HUES6 (cell line): ENCODE data around the gene TCF15.

Experiments used
- H3K27ac ChIP-seq: 2 replicates; pipeline ENCODE4 v1.7.0; 2013; ENCODE audit warnings: low read depth, mild to moderate bottlenecking, low read length, inconsistent platforms
- H3K27me3 ChIP-seq: 2 replicates; pipeline ENCODE4 v1.6.1; 2013; ENCODE audit warnings: low read length; ENCODE audit not compliant: control insufficient read depth, insufficient read depth
- H3K36me3 ChIP-seq: 2 replicates; pipeline ENCODE4 v1.6.1; 2013; ENCODE audit warnings: low read length; ENCODE audit not compliant: control insufficient read depth, insufficient read depth
- H3K4me1 ChIP-seq: 2 replicates; pipeline ENCODE4 v1.6.1; 2013; ENCODE audit warnings: low read length; ENCODE audit not compliant: control insufficient read depth, insufficient read depth
- H3K4me3 ChIP-seq: 2 replicates; pipeline ENCODE4 v1.5.1; 2013; ENCODE audit warnings: low read depth, low read length
- H3K9ac ChIP-seq: one replicate; pipeline ENCODE4 v1.6.1; 2013; ENCODE audit warnings: mild to moderate bottlenecking, low read length
- H3K9me3 ChIP-seq: 2 replicates; pipeline ENCODE4 v1.6.1; 2013; ENCODE audit warnings: low read depth, low read length; ENCODE audit not compliant: control insufficient read depth, insufficient read depth

TCF15 gene

DNA sequence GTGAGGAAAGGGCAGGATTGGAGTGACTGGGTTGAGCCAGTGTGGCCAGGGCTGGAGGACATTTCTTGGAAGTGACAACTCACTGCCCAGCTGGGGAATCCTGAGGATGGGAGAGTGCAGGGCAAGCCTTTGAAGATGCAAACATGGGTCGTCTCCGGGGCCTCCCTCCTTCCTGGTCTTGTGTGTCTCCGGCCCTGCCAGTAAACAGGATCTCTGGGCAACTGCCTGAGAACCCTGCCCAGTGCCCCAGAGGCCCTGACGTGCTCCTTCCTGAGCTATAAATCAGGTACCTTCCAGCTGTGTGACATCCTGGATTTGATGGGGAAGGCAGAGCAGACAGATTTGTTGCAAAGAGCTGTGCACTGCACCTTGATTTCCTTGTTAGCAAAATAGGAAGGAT is 12.9 kb upstream of the TCF15 start:
- Histone ChIP-seq H3K27ac (no peak overlapping the region), H3K27me3 (0 out of 2 replicates have a peak, but pooled peaks cover 4% of the 10 kb centered on the region), H3K9me3 (peaks cover 6% of the 10 kb centered on the region), H3K36me3 (no peaks in the 10 kb centered on the region), H3K4me1 (peaks cover 17% of the 10 kb centered on the region), H3K9ac (no peak overlapping the region), H3K4me3 (no peak overlapping the region)

DNA sequence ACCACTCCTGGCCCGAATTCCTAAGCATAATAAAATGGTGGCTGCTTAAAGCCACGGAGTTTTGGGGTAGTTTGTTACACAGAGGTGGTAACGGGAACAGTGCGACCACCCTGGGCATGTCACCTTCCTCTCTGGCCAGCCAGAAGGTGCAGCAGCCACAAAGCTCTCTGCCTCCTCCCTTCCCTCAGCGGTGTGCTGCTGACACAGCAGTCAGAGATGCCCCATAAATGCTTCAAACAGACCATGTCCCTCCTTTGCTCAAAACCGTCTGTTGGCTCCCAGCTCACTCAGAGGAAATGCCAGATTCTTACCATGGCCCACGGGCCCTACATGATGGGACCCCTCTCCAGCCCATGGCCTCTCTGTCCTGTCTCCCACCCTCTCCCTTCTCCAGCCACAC is 12.1 kb upstream of the TCF15 start:
- H3K27me3 ChIP-seq: 0 out of 2 replicates have a peak, but pooled peaks cover 4% of the 10 kb centered on the region
- peaks cover 11% of the 10 kb centered on the region for H3K9me3 ChIP-seq
- H3K36me3 ChIP-seq: no peaks in the 10 kb centered on the region
- H3K27ac ChIP-seq: no peak overlapping the region
- no peak overlapping the region for H3K4me3 ChIP-seq
- H3K9ac ChIP-seq: no peak overlapping the region
- H3K4me1 ChIP-seq: peaks cover 17% of the 10 kb centered on the region

DNA sequence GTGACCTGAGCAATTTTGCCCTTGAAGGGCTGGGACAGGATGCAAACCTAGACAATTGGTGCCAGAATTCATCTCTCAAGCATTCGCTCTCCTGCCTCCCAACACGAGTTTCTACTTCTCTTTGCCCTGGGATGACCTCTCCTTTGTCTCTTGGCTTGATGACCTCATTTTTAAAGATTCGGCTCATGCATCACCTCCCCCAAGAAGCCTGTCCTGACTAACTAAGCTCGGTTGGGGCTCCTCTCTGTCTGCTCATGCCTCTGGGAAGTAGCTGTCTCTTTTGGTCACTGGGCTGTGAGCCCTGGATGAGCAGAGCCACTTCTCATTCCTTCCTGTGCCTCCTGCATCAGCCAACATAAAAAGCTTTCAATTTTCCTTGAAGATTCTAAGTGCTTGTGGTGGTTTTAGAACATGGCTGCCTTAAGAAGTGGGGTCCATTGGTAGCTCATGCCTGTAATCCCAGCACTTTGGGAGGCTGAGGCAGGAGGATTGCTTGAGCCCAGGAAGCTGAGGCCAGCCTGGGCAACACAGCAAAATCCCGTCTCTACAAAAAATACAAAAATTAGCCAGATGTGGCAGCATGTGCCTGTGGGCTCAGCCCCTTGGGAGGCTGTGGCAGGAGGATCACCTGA is 11.1 kb upstream of the TCF15 start:
- Histone ChIP-seq H3K9ac (no peak overlapping the region), H3K4me3 (no peak overlapping the region), H3K36me3 (no peaks in the 10 kb centered on the region), H3K27me3 (0 out of 2 replicates have a peak, but pooled peaks cover under 1% of the 10 kb centered on the region), H3K9me3 (peaks cover 11% of the 10 kb centered on the region), H3K27ac (no peak overlapping the region), H3K4me1 (peaks cover 17% of the 10 kb centered on the region)

DNA sequence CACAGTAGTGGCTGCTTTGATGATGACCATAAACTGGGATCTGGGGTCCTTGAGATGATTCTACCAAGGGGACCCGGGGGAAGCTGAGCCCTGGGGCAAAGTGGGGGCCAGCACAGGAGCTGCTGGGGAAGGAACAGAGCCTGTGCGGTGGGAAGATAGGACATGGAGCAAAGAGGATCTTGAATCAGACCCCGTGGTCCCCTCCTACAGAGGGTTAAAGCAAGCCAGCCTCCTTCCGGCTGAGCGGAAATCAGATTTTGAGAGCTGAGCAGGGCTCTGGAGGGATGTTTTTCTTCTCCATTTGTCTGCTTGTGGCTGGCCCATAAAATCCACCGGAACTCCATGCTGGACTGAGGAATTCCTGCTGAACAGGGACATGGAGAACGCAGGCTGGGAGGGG is 10.1 kb upstream of the TCF15 start:
- H3K36me3 ChIP-seq: no peaks in the 10 kb centered on the region
- H3K27ac ChIP-seq: no peak overlapping the region
- peaks cover 11% of the 10 kb centered on the region for H3K9me3 ChIP-seq
- no peaks in the 10 kb centered on the region for H3K27me3 ChIP-seq
- peaks cover 17% of the 10 kb centered on the region for H3K4me1 ChIP-seq
- no peak overlapping the region for H3K9ac ChIP-seq
- no peak overlapping the region for H3K4me3 ChIP-seq

DNA sequence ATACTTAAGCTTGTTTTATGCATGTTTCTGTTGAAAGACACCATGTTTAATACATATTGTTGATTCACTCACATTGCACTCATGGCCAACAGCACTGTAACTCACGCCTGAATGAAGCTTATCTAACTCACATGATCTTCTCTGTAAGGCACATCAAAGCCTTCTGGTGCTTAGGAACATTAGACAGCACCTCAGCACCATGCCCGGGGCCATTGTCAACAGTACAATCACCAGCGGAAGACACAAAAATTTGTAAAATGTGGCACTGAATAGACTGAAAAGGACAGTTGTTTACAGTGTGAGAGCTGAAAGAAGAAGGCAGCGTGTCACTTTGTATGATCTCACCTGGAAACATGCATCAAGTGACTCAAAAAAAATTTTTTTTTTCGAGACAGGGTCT is 8.9 kb upstream of the TCF15 start:
- peaks cover 17% of the 10 kb centered on the region for H3K4me1 ChIP-seq
- H3K9me3 ChIP-seq: peaks cover 11% of the 10 kb centered on the region
- no peak overlapping the region for H3K27ac ChIP-seq
- H3K36me3 ChIP-seq: no peaks in the 10 kb centered on the region
- H3K9ac ChIP-seq: no peak overlapping the region
- H3K27me3 ChIP-seq: no peaks in the 10 kb centered on the region
- H3K4me3 ChIP-seq: no peak overlapping the region

DNA sequence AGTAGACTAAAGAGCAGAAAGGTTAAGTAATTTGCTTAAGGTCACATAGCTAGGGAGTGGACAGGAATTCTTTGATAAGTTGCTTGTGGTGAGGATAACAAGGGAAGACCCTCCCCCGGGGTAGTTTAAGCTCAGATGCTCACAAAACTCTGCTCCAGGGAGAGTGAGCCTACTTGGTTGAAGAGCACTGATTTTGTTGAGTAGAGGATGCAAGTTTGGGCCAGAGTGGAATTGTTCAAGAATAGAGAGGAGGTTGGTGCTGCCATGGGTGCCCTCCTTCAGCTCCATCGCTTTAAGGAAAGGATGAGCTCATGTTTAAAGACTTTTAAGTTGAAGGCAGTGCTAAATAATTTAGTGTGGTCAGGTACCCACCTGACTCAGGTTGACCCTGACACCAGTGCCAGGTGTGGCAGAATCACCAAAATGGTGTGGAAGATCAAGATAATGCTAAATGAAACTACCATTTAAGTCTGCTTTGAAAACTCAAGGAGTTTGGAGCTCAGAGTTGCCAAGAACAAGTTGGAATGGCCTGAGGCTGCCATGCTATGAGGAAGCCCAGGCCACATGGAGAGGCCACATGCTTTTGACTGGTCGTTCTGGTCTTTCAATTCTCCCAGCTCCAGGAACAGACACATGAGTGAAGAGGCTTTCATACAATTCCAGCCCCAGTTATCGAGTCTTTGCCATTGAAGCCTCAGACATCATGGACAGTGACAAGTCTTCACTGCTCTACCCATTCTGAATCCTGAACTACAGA is 8.0 kb upstream of the TCF15 start:
- Histone ChIP-seq H3K4me3 (no peak overlapping the region), H3K27ac (no peak overlapping the region), H3K9ac (no peak overlapping the region), H3K36me3 (no peaks in the 10 kb centered on the region), H3K27me3 (no peaks in the 10 kb centered on the region), H3K9me3 (peaks cover 11% of the 10 kb centered on the region), H3K4me1 (peaks cover 15% of the 10 kb centered on the region)

DNA sequence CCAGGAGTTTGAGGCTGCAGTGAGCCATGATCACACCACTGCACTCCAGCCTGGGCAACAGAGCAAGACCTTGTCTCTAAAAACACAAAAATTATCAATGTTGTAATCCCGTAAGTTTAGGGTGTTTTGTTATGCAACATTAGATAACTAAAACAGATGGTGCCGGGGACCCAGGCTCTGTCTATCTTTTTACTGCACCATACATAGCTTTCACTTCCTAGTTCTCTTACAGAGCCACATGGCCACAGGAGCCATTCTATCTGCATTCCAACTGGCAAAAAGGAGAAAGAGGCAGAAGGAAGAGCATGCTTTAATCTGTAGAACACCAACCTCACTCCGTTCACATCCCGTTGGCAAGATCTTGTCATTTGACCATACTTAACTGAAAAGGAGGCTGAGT is 5.4 kb upstream of the TCF15 start:
- H3K9ac ChIP-seq: no peak overlapping the region
- no peak overlapping the region for H3K27ac ChIP-seq
- H3K27me3 ChIP-seq: peaks cover 24% of the 10 kb centered on the region
- peaks cover 11% of the 10 kb centered on the region for H3K9me3 ChIP-seq
- no peaks in the 10 kb centered on the region for H3K36me3 ChIP-seq
- peaks cover 14% of the 10 kb centered on the region for H3K4me1 ChIP-seq
- no peak overlapping the region for H3K4me3 ChIP-seq

DNA sequence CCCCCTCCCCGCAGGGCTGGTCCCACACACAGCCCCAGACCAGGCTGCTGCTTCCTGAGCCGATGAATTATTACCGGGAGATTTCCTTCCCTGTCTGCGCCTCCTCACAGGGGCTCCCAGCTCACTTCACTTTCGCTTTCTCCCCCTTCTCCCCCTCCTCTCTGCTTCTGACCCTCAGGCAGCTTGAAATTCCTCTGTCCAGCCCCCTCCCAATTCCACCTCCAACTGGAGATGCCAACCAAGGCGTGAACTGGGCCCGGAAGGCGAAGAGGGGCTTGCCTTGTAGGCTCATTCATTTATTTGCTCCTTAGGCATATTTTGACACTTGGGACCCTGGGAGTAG is 1.7 kb upstream of the TCF15 start:
- Histone ChIP-seq H3K9ac (no peak overlapping the region), H3K4me1 (peaks cover 21% of the 10 kb centered on the region)

DNA sequence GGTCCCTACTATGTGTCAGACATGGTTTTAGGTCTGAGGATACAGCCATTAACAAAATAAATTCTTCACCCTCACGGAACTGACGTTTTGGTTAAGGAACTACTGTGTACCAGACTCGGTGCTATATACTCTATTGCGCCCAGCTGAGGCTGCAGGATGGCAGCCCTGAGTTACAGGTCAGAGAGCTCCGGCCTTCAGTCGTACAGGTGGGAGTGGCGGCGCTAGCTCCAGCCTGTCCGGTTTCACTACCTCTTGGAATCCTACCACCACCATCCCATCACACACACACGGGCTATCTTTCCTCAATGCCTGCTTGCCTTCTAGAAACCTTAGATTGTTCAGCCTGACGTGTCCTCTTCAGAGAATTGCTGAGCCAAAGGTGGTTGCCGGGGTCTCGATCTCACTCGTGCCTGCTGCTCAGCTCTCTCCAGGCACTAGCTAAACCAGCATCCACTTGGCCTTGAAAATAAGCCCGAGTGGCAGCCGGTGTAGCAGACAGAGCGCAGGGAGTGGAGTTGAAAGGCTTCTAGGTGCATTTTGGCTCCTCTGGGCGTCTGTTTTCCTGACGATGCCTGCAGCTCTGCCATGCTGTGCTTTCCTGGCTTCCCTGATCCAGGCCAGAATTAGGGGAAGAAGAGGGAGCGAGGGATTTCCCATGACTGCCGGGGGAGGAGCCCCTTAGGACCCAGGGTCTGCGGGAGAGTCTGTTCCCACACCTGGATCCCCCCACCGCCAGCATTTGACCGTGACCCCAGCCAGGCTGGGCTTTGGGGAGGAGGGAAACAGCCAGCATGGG is 1.1 kb upstream of the TCF15 start:
- peaks cover 50% of the 10 kb centered on the region for H3K27me3 ChIP-seq
- no peaks in the 10 kb centered on the region for H3K9me3 ChIP-seq
- H3K27ac ChIP-seq: no peak overlapping the region
- H3K9ac ChIP-seq: no peak overlapping the region
- peaks cover 21% of the 10 kb centered on the region for H3K4me1 ChIP-seq
- H3K4me3 ChIP-seq: peak overlapping the region; percentile 17; the same call in 1 of the 2 replicates
- H3K36me3 ChIP-seq: no peaks in the 10 kb centered on the region

More for the DNA sequence above, 1.7 kb upstream of the TCF15 start:
- Histone ChIP-seq H3K9me3 (no peaks in the 10 kb centered on the region), H3K27me3 (peaks cover 50% of the 10 kb centered on the region), H3K27ac (no peak overlapping the region), H3K36me3 (no peaks in the 10 kb centered on the region), H3K4me3 (peak overlapping the region; percentile 17; the same call in 1 of the 2 replicates)

DNA sequence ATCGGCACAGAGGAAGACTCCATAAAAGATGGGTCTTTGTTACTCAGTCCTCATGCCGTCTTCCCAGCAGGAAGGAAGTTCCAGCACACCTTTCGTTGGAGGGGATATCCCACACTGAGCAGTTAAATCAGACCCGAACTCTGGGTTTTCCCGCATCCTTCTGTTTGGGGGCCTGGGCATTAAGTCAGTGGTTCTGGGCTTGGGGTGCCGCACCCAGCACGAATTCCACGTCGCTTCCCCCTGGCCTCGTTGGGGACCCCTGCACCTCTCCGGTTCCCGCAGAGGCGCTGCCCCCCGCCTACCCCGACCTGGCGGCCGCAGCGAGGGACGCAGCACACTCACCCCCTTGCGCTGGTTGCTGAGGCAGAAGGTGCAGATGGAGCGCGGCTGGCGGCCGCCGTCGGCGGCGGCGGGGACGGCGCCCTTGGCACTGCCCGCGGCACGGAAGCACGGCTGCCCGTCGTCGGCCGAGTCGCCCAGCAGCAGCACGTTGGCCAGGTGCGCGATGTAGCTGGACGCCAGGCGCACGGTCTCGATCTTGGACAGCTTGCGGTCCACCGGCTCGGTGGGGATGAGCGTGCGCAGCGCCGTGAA is 641 bp downstream of the TCF15 start:
- Histone ChIP-seq H3K4me3 (peak overlapping the region; percentile 69), H3K4me1 (peaks cover 29% of the 10 kb centered on the region), H3K9ac (peak overlapping the region; percentile 48), H3K27me3 (peaks cover 50% of the 10 kb centered on the region), H3K36me3 (no peaks in the 10 kb centered on the region), H3K27ac (no peak overlapping the region), H3K9me3 (no peaks in the 10 kb centered on the region)
